NCI-H82 (cell line): ENCODE results near the gene MELK.

Experiments
- DNase-seq: peaks from one replicate; lab custom pipeline; 2025; lab: John Stamatoyannopoulos, UW

The MELK gene

DNA sequence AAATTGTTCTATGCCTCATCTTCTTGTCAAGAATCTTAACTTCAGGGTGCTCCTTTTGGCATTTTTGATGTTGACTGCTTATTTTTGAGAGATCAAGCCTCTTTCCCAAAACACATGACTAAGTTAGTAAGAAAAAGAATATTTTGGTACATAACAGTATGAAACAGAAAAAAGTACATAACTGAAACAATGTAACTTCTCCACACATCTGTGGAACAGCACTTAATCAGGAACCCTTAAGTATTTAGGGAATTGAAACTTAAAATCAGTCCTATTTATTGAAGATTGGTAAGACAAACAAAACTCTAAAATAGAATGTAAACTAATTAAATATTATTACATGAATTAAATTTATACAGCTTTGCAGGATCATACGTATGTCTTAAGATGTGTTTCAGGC, 103.4 kb downstream of the MELK start:
- DNase-seq = no peak

DNA sequence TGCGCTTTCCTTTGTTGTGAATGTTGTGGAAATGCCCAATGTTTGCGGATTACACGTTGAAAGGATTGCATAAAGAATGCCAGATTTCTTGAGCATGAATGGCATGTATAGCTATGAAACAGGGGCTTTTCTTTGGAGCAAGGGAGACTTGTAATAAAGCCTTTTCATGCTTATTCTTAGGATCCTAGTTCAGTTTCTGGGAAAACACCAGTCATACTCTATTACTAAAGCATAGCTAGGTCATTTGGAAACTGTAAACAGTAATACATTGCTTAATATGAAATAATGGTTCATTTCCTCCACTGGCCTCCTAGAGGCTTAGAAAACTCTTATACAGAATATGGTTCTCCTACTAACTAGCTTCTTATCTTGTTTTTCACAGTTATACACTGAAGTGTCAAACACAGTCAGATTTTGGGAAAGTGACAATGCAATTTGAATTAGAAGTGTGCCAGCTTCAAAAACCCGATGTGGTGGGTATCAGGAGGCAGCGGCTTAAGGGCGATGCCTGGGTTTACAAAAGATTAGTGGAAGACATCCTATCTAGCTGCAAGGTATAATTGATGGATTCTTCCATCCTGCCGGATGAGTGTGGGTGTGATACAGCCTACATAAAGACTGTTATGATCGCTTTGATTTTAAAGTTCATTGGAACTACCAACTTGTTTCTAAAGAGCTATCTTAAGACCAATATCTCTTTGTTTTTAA, 104.2 kb downstream of the MELK start:
- DNase-seq = no peak

DNA sequence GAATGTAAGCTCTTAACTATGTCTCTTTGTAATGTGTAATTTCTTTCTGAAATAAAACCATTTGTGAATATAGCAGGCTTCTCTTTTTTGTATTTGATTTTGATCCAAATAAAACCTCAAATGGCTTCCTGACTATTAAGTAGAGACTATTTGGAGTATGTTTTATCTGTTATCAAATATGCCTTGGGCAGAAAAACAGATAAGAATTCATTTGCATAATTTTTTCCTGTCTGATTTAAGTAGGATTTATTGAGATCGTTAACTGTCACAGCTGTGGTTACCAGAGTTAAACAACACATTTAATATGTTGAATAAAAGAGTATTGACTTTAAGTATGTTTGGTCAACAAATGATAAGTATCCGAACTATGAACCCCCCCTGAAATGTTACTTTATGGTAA, 104.9 kb downstream of the MELK start:
- no peak for DNase-seq

DNA sequence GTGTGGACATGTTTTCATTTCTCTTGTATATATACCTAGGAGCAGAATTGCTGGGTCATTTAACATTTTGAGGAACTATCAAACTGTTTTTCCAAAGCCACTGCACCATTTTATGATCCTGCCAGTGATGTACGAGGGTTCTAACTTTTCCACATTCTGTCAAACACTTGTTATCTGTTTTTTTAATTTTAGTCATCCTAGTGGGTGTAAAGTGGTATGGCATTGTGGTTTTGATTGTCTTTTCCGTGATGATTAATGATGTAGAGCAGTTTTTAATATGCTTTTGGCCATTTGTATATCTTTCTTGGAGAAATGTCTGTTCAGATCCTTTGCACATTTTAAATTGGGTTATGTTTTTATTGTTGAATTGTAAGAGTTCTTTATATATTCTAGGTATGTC, 107.0 kb downstream of the MELK start:
- DNase-seq = no peak

DNA sequence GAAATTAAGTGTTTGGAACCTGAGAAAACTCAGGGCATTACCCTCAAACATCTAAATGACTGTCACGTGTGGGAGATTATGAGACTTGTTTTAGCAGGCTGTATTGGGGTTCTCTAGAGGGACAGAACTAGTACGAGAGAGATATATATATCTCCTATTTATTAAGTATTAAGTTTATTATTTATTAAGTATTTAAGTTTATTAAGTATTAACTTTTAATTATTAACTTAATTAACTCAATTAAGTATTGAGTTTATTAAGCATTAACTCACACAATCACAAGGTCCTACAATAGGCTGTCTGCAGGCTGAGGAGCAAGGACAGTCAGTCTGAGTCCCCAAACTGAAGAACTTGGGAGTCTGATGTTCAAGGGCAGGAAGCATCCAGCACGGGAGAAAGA, 113.8 kb downstream of the MELK start:
- DNase-seq = no peak

DNA sequence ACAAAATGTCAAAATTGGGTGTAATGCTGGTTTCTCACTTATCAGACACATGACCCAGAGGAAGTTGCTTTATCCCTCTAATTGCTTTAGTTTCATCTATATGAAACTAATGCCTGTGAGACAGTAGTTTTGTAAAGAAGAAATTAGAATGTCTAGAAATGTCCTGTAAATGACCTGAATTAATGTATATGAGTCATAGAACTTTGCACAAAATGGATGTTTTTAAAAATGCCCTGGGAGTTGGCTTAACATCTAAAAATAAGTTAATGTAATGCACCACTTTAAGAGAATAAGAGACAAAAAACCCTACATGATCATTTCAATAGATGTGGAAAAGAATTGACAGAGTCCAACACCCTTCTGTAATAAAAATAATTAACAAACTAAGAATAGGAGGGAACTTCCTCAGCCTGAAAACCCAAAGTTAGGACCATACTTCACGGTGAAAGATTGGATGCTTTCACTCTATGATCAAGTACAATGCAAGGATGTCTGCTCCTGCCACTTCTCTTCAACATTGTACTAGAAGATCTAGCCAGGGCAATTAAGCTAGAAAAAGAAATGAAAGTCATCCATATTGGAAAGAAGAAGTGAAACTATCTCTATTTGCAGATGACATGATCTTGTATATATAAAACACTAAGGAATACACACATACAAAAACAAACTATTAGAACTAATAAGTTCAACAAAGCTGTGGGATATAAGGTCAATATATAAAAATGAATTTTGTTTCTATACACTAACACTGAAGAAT, 117.9 kb downstream of the MELK start:
- DNase-seq = no peak

DNA sequence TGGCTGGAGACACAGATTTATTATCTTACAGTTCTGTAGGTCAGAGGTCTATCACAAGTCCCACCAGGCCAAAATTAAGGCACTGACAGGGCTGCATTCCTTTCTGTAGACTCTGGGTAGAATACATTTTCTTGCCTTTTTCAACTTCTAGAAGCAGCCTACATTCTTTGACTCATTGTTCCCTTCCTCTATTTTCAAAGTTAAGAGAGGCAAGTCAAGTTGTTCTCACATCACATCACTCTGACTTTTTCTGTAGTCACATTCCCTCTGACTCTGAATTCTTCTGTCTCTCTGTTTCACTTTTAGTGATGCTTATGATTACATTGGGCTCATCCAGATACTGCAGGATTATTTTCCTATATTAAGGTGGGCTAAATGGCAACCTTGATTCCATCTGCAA, 119.0 kb downstream of the MELK start:
- DNase-seq = no peak

DNA sequence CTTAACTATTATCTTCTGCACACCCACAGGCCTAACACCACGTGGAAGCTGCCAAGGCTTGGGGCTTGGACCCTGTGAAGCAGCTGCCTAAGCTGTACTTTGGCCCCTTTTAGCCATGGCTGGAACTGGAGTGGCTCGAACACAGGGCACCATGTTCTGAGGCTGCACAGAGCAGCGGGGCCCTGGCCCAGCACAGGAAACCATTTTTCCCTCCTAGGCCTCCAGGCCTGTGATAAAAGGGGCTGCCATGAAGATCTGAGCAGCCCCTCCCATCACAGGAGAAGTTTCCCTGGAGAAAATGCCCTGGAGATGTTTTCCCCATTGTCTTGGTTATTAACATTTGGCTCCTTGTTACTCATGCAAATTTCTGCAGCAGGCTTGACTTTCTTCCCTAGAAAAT, 126.3 kb downstream of the MELK start:
- no peak for DNase-seq

DNA sequence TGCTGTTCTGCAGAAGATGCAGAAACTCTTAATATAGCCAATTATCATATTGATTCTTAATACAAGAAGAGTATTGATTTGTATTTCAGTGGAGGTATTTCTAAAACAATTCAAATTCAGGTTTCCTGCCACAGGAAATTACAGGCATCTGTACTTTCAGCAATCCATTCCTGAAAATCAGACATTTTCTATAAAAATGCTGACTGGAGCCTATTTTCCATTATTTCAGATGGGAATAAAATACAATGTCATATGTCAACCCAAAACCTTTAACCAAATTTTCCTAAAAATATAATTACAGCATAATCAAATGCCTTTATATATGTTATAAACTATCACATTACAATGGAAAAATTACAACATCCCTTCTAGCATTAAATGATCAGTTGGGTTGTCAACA, 131.5 kb downstream of the MELK start:
- no peak for DNase-seq

DNA sequence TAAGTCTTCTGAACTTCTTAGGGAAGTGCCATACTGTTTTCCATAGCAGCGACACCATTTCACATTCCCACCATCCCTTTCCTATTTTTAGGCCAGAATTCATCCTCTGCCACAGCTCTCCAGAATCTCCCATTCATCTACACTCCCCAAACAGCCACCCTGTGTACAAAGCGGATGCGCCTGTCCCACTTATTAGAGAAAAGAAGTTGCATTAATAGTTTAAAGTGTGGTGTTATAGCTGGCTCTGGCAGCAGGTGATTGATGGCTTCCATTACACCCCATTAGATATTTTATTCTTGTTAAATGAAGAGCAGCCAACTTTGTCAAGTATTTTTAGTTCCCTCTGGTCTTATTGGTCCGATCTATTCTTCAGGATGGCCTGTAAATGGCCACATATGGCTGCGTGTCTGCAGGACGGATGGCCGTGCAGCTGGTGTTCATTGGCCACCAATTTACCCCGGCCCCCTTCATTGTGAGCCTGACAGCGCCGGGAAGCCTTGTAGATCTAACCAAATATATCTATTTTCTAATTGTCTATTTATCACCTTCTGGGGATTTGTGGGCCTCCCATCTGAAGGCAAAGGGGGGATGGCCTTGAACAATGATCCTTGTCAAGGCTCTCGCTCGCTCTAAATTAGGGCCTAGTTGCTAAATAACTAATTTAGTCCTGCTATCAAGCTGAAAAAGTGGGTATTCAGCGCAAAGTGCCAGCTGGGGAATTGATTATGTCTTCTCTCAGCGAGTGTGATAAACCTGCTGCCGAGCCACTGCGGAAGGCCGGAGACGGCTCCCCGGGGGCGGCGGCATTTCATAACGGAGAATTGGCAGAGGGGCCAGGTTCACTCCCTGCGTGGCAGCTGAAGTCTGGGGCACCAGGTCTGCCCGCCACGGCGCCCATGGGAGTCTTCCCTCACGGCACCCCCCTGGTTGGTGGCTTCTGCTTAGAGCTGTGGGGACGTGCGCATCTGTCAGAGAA, 141.1 kb downstream of the MELK start:
- DNase-seq = no peak

DNA sequence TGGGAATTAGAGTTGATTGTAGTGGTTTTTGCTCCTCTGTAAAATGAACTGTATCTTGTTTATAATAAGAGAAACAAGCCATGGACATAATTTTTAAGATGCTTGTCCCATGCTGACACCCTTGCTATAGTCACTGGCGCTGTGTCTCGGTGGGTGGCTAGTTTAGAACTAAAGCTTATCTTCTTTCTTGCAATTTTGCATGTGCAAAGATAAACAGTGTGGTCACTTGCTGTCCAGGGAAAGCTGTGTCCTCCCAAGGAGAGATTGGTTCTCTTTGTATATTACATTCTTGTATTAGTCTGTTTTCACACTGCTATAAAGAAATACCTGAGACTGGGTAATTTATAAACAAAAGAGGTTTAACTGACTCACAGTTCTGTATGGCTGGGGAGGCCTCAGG, 143.8 kb downstream of the MELK start:
- no peak for DNase-seq

DNA sequence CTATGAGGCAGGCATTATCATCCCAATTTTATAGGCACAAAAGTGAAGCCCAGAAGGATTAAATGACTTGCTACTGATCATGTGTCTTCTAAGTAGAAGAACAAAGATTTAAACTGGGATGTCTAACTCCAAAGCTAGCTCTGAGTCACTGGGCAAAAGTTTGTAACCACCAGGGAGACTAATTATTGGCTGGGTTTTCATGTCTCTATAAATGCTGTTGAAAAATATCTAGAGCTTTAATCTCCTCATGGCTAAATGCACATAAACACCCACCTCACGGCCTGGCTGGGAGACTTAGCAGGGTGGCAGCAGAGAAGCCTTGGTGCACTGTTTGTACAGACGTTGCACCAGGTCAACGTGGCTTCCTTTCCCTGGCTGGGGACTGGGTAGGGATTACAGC, 144.6 kb downstream of the MELK start:
- DNase-seq = no peak

DNA sequence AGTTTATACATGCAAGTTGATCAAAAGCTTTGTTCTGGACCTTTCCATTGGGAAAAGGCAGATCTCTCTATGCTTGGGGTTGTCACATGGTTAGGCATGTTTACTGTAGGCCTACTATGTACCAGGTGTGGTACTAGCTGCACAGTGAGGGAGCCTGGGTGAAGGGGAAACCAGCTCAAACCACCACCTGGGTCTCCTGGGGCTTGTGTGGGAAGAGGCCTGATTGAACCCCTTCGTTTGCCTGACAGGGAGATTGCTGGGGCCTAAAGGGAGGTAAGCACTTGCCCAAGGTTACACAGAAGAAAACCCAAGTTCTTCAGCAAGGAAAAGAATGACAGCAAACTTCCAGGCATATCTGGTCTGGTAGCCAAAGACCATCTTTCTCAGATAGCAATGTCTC, 145.9 kb downstream of the MELK start:
- no peak for DNase-seq

DNA sequence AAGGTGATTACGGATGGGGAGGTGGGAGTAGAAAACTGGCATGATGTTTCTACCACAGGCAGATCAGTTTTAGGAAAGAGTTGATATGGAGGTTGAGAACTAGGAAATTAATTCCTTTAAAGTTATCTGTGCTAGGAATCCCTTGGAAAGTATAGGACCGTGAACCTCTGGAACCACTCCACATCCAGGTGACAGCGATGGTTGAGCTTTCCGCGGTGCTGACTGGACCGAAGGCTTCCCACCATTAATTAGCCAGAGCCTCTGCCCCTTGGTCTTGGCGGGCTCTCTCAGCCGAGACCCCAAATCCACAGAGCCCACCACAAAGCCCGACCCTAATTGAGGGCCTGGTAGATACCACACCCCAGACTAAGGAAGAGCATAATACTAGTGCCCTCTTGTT, 147.3 kb downstream of the MELK start:
- no peak for DNase-seq

DNA sequence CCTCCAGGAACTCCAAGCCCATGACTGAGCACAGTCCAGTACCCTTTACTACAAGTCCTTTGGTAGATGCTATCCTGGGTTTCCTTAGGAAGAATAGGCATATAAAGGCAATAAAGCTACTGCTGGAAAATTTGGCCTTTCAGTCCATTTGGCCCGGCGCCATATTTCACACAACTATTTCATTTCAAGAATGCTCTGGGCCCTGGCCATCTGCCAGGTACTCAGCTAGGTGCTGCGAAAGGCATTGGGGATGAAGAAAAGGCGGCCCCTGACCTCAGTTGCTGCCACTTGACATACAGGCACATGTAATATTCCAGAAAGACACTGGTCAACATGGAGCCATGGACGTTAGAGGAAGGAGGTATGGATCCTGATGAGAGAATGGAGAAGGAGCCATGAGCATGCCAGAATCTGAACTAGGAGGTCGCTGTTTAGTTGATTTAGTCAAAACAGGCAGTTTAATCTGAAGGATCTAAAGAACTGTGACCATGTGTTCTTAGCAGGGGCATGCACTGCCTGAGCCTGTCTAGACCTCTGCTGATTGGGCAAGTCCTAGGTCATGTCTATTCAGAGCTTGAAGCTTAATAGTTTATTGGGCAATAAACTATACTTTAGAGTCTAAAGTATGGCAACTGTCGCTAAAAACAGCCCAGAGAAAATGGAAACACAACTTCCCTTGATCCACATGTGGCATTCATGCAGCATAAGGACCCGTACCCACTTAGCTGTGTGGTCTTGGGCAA, 149.3 kb downstream of the MELK start:
- DNase-seq = no peak

DNA sequence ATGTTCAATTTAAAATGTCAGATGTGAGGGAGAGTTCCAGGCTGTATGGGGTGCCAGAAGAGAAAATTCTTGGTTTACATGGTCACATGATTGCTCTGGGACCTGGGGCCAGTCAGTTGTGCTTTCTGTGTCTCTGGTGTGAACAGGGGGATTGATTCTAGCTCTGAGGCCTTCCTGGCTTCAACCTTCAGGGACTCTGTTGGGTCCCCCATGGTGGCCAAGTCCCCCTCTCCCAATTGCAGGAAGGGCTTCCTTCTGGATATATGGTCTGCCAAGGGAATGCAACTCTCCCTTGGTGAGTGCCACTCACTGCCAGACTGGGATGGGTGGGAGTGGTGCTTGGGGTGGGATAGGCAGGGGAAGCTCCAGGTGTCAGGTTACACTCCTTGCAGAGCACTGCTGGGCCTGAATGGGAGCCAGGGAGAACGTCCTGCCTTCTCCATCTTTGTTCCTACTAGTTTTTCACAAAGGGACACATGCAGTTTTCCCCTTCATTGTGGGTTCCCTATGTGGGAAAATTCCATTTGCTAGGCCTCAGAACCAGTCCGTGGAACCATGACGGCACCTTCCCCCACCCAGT, 153.2 kb downstream of the MELK start:
- peak; percentile 8 for DNase-seq
